CD4-positive, alpha-beta T cell treated with Interleukin-10 for 1 hour (primary cell): ENCODE data around the gene OR10H3.
"Not testable (repeated sequence)": the region's sequence is repeated elsewhere in the genome, so short reads cannot be mapped to it uniquely, and the experiment has no call there.

Source experiments
- DNase-seq: peaks from one replicate; pipeline ENCODE4 v3.0.0-alpha.2; 2020

OR10H3 gene

DNA sequence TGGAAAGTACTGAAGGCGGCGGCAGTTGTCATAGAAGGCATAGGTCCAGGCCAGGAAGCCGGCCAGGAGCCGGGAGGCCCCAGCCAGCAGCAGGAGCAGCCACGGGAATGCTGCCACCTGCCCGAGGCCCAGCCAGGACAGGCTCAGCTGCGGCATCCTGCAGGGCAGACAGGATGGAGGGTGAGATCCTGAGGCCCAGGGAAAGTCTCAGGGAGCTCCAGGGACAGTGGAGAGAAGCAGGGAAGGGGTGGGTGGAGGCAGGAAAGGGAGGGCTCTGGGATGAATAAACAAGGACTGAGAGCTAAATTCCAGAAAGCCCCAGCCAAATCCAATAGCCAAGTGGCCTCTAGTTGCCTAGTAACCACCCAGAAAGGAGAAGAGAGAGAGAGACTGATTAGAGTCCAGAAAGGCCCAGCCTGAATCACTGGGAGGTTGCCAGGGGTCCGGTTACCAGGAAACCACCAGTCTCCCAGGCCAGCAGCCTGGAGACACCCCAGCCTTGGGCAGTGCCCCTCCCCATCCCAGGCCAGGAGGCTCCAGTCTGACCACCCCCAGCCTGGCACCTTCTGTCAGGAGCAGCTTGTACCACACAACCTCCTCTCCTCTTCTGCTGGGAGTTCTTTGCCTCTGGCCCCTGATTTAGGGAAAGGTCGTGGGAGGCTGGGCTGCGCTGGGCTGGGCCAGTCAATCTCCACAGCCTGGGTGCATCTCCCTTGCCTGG, 42.1 kb downstream of the OR10H3 start:
- DNase-seq: no peak

DNA sequence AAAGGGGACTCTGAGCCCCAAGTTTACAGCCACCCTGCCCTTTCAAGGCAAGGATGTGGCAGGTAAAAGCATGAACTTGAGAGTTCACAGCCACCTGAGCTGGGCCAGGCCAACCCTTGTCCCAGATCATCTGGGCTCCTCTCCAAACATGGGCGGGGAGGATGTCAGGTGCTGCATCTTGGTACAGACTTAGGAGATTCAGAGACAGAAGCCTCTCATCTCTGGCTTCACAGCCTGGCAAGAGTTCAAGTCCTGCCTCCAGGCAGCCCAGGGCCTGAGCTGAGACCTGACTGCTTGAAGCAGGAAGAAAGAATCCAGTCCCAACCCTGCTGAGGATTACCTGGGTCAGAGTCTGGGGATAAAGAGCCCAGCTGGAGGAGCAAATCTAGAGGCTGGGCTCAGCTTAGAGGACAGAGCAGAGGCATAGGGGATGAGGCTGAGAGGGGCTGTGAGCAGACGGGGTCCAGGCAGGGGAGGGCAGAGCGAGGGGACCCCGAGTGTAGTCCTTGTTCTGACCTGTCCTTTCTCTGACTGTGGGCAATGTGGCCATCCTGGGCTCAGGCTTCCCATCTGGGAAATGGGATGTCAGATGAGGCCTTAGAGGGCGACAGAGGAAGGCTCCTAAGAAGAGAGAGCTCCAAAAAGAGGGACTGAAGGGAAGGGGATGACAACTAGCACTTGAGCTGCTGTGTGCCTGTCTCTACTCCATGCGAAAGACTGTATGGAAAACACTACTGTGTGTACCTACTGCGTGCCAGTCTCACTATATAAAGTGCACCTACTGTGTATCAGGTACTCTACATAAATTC, 43.0 kb downstream of the OR10H3 start:
- no peak for DNase-seq

DNA sequence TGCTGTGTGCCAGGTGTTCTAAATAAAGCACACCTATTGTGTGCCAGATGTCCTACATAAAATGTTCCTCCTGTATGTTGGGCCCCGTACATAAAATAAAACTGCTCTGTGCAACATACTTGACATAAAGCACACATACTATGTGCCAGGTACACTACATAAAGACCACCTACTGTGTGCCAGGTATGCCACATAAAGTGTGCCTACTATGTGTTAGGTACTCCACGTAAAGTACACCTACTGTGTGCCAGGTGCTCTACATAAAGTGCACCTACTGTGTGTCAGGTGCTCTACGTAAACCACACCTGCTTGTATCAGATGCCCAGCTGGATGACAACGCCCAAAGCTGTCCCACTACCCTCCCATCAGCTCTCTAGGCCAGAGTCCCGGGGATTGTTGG, 43.9 kb downstream of the OR10H3 start:
- DNase-seq: no peak

DNA sequence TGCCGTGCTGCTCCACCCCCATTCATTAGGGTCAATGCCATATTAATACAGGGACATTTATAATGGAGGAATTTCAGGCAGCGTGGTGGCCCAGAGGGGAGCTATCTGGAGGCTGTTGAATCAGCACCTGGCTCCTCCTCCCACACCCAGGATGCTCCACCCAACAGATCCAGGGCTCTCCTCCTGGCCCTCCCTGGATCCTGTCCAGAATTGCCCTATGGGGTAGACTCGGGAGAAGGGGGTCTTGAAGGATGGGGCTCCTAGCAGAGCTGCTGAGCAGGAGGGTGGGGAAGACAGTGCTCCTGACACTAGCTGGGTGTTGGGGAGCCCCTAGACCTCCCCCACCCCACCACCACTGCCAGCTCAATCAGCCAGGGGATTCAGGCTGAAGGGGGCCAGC, 44.4 kb downstream of the OR10H3 start:
- no peak for DNase-seq

DNA sequence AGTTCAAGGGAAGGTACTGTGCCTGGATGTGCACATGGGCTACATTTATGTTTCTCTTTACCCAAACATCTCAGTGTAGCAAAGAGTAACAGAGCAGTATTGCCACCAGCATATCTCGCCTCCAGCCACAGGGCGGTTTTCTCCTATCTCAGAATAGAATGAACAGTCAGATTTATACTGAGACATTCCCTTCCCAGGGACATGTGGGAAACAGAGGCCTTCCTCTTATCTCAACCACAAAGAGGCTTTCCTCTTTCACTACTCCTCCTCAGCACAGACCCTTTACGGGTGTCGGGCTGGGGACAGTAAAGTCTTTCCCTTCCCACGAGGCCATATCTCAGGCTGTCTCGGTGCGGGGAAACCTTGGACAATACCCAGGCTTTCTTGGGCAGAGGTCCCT, 45.1 kb downstream of the OR10H3 start:
- DNase-seq: not testable (repeated sequence)

DNA sequence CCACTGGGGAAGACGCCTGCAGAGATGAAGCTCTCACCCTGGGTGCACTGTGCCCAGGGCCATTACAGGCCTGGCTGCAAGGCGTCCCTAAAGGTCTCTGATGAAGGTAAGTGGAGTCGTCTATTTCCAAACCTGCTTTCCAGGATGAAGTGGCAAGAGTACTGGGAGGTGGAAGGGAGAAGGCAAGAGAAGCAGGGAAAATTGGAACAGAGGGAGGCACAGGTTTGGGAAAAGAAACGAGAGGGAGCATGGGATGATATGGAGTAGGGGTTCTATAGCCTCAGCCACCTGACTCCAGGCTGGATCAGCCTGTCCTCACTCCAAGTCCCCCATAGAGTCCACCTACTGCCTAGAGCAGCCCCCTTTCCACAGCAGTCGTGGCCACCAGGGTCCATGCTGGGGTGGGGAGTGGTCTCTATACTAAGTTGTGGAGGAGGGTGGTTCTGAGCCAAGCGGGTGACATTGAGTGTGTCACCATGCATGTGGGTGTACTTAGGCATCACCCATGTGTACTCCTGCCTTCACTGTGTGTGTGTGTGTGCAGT, 49.9 kb downstream of the OR10H3 start, which contains the start of gene OR10H5:
Gene OR10H5 (plus strand): TSS at position 51 of the 545 bp plus-strand sequence. CDS start 6,388 bp downstream, outside the sequence.
- no peak for DNase-seq

DNA sequence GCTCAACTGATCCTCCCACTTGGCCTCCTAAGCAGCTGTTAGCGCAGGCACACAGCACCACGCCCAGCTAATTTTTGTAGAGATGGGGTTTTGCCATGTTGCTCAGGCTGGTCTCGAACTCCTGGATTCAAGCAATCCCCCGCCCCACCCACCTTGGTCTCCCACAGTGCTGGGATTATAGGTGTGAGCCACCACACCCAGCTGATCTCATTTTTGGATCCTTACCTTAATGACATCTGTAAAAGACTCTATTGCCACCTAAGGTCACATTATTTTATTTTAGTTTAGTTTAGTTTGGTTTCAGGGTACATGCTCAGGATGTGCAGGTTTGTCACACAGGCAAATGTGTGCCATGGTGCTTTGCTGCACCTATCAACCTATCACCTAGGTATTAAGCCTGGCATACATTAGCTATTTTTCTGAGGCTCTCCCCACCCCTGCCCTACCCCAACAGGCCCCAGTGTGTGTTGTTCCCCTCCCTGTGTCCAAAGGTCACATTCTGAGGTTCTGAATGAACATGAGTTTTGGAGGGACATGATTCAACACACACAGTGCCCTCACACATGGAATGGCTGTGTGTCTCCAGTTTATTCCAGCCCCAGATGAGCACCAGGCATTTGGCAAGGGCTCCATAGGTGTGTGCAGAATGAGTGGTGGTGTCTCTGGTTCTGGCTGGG, 50.9 kb downstream of the OR10H3 start:
- no peak for DNase-seq

DNA sequence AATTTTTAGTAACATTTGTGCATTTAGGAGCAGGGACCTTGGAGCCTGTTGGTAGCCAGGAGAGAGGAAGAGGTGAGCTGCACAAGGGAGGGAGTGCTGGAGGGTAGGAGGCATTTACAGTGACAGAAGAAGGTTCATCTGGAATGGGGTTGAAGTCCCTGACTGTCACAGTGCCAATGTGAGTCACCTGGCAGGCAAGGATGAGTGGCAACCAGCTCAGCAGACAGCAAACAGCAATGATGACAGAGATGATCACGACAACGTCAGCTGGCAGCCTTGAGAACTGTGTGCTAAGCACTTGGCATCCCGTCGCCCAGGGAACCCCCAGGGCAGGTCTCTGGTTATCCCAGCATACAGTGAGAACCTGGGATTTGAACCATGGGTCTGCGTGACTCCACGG, 52.3 kb downstream of the OR10H3 start:
- DNase-seq: no peak
